GM20000 (cell line): Measurements from ENCODE around the gene BCAS4.

Source experiments
- DNase-seq: peaks from one replicate; pipeline ENCODE4 v3.0.0; 2012; ENCODE audit warnings: low spot score
- CTCF ChIP-seq: IDR thresholded peaks from 2 replicates; pipeline ENCODE4 v1.5.1; 2012; ENCODE audit warnings: mild to moderate bottlenecking, control low read depth; ENCODE audit errors: extremely low read depth, missing control alignments

The BCAS4 gene

GRCh38 chr20:50794846-50795634 is at the start of gene BCAS4:
BCAS4 (plus strand) TSS chr20:50795061; CDS start chr20:50795084, 23 bp downstream.
- DNase-seq, result peak; percentile 98
- peak; percentile 98 for TF ChIP-seq CTCF

- TF ChIP-seq CTCF, result no peak
- no peak for DNase-seq
Observed at GRCh38 chr20:50745634-50746137, 49.2 kb upstream of the BCAS4 start.

GRCh38 chr20:50746138-50746940 is 48.5 kb upstream of the BCAS4 start:
- TF ChIP-seq CTCF, result no peak
- no peak for DNase-seq

- DNase-seq, result no peak
- TF ChIP-seq CTCF, result no peak
Observed at GRCh38 chr20:50747275-50747674, 47.6 kb upstream of the BCAS4 start.

GRCh38 chr20:50750145-50750671 is 44.7 kb upstream of the BCAS4 start:
- TF ChIP-seq CTCF, result no peak
- DNase-seq, result no peak

GRCh38 chr20:50753152-50753551 is 41.7 kb upstream of the BCAS4 start:
- no peak for DNase-seq
- no peak for TF ChIP-seq CTCF

- no peak for DNase-seq
- no peak for TF ChIP-seq CTCF
Observed at GRCh38 chr20:50754420-50754819, 40.4 kb upstream of the BCAS4 start.
